NCI-H82 (cell line): ENCODE results near the gene FNBP1L.
"Not testable (repeated sequence)": the region's sequence is repeated elsewhere in the genome, so short reads cannot be mapped to it uniquely, and the experiment has no call there.

Experiments used
- DNase-seq: peaks from one replicate; lab custom pipeline; 2025; lab: John Stamatoyannopoulos, UW

The FNBP1L gene

GRCh38 chr1:93443454-93443853 lies 4.5 kb upstream of the FNBP1L start:
- no peak for DNase-seq

- DNase-seq: peak; percentile 67
These were observed 974 bp upstream of the FNBP1L start for GRCh38 chr1:93446837-93447451.

- peak; percentile 73 for DNase-seq
These were observed 519 bp downstream of the FNBP1L start for GRCh38 chr1:93448292-93448982.

- DNase-seq: peak; percentile 55
These were observed 1.3 kb downstream of the FNBP1L start for GRCh38 chr1:93448983-93449804.

- DNase-seq: no peak
These were observed 2.4 kb downstream of the FNBP1L start for GRCh38 chr1:93450321-93450720.

- DNase-seq: no peak
These were observed 6.0 kb downstream of the FNBP1L start for GRCh38 chr1:93453911-93454310.

- DNase-seq: no peak
These were observed 11.2 kb downstream of the FNBP1L start for GRCh38 chr1:93459126-93459525.

- DNase-seq: no peak
These were observed 13.3 kb downstream of the FNBP1L start for GRCh38 chr1:93461236-93461635.

- no peak for DNase-seq
These were observed 16.0 kb downstream of the FNBP1L start for GRCh38 chr1:93463960-93464359.

- DNase-seq: not testable (repeated sequence)
These were observed 17.6 kb downstream of the FNBP1L start for GRCh38 chr1:93465371-93466082.

GRCh38 chr1:93467606-93468005 lies 19.7 kb downstream of the FNBP1L start:
- no peak for DNase-seq

GRCh38 chr1:93468662-93469061 lies 20.7 kb downstream of the FNBP1L start:
- DNase-seq: no peak

GRCh38 chr1:93469223-93469622 lies 21.3 kb downstream of the FNBP1L start:
- DNase-seq: not testable (repeated sequence)

GRCh38 chr1:93471284-93471683 lies 23.4 kb downstream of the FNBP1L start:
- no peak for DNase-seq

GRCh38 chr1:93471911-93472310 lies 24.0 kb downstream of the FNBP1L start:
- no peak for DNase-seq

GRCh38 chr1:93474321-93474720 lies 26.4 kb downstream of the FNBP1L start:
- DNase-seq: no peak

GRCh38 chr1:93475681-93476080 lies 27.8 kb downstream of the FNBP1L start:
- no peak for DNase-seq

GRCh38 chr1:93479133-93479745 lies 31.3 kb downstream of the FNBP1L start:
- not testable (repeated sequence) for DNase-seq

GRCh38 chr1:93481899-93482298 lies 34.0 kb downstream of the FNBP1L start:
- DNase-seq: not testable (repeated sequence)

GRCh38 chr1:93483200-93483599 lies 35.3 kb downstream of the FNBP1L start:
- no peak for DNase-seq

GRCh38 chr1:93483606-93484005 lies 35.7 kb downstream of the FNBP1L start:
- DNase-seq: no peak

- DNase-seq: no peak
These were observed 40.3 kb downstream of the FNBP1L start for GRCh38 chr1:93488207-93488606.
